WERI-Rb-1 (cell line): ENCODE measurements around the gene IGSF9B.

ENCODE experiments used
- DNase-seq: peaks from one replicate; pipeline ENCODE4 v3.0.0-alpha.2; 2020
- H3K27ac ChIP-seq: fragments of 250-450 bp; sonication (Bioruptor Pico); 2 replicates; pipeline ENCODE4 v1.5.1; 2020; ENCODE audit warnings: mild to moderate bottlenecking, moderate library complexity
- H3K27me3 ChIP-seq: fragments of 250-450 bp; sonication (Bioruptor Pico); 2 replicates; pipeline ENCODE4 v1.5.1; 2021; ENCODE audit warnings: mild to moderate bottlenecking, low read depth, moderate library complexity; ENCODE audit not compliant: insufficient read depth, severe bottlenecking
- H3K36me3 ChIP-seq: fragments of 250-450 bp; sonication (Bioruptor Pico); 2 replicates; pipeline ENCODE4 v1.5.1; 2020; ENCODE audit warnings: mild to moderate bottlenecking, moderate library complexity
- H3K4me3 ChIP-seq: 2 replicates; pipeline ENCODE4 v1.5.1; 2011; ENCODE audit warnings: low read depth, mild to moderate bottlenecking, control low read depth, low read length
- H3K9me3 ChIP-seq: fragments of 250-450 bp; sonication (Bioruptor Pico); 2 replicates; pipeline ENCODE4 v1.5.1; 2021; ENCODE audit warnings: mild to moderate bottlenecking, moderate library complexity; ENCODE audit not compliant: severe bottlenecking
- TF ChIP-seq, protein P1 (sequence below): IDR thresholded peaks from 2 replicates; pipeline ENCODE4 v1.5.1; 2011; ENCODE audit warnings: low read depth, mild to moderate bottlenecking, control low read depth, inconsistent platforms, low read length

Gene IGSF9B

DNA sequence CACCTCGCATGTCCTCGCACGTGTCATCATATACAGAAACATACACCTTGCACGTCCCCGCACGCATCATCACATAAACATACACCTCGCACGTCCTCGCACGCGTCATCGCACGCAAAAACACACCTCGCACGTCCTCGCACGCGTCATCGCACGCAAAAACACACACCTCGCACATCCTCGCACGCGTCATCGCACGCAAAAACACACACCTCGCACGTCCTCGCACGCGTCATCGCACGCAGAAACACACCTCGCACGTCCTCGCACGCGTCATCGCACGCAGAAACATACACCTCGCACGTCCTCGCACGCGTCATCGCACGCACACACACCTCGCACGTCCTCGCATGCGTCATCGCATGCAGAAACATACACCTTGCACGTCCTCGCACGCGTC lies 16.7 kb downstream of the IGSF9B start:
- H3K9me3 ChIP-seq, result no peaks in the 10 kb centered on the region
- H3K27me3 ChIP-seq, result no peaks in the 10 kb centered on the region
- DNase-seq, result no peak
- peaks cover 55% of the 10 kb centered on the region for H3K36me3 ChIP-seq
- no peak overlapping the region for H3K4me3 ChIP-seq
- TF ChIP-seq, protein P1, sequence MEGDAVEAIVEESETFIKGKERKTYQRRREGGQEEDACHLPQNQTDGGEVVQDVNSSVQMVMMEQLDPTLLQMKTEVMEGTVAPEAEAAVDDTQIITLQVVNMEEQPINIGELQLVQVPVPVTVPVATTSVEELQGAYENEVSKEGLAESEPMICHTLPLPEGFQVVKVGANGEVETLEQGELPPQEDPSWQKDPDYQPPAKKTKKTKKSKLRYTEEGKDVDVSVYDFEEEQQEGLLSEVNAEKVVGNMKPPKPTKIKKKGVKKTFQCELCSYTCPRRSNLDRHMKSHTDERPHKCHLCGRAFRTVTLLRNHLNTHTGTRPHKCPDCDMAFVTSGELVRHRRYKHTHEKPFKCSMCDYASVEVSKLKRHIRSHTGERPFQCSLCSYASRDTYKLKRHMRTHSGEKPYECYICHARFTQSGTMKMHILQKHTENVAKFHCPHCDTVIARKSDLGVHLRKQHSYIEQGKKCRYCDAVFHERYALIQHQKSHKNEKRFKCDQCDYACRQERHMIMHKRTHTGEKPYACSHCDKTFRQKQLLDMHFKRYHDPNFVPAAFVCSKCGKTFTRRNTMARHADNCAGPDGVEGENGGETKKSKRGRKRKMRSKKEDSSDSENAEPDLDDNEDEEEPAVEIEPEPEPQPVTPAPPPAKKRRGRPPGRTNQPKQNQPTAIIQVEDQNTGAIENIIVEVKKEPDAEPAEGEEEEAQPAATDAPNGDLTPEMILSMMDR, result no peak
- no peak overlapping the region for H3K27ac ChIP-seq

DNA sequence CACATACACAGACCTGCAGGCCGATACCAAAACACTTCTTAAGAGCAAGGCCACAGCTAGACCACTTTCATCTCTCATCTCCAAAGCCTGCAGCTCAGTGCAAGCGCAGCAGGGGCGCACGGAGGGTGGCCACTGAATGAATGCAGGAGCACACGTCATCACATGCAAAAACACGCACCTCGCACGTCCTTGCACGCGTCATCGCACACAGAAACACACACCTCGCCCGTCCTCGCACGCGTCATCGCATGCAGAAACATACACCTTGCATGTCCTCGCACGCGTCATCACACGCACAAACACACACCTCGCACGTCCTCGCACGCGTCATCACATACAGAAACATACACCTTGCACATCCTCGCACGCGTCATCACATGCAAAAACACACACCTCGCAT lies 17.2 kb downstream of the IGSF9B start:
- H3K4me3 ChIP-seq, result no peak overlapping the region
- H3K27me3 ChIP-seq, result no peaks in the 10 kb centered on the region
- H3K9me3 ChIP-seq, result no peaks in the 10 kb centered on the region
- H3K36me3 ChIP-seq, result peaks cover 57% of the 10 kb centered on the region
- H3K27ac ChIP-seq, result peak overlapping the region; percentile 60; the same call in 1 of the 2 replicates
- TF ChIP-seq, protein P1, result no peak
- DNase-seq, result no peak

DNA sequence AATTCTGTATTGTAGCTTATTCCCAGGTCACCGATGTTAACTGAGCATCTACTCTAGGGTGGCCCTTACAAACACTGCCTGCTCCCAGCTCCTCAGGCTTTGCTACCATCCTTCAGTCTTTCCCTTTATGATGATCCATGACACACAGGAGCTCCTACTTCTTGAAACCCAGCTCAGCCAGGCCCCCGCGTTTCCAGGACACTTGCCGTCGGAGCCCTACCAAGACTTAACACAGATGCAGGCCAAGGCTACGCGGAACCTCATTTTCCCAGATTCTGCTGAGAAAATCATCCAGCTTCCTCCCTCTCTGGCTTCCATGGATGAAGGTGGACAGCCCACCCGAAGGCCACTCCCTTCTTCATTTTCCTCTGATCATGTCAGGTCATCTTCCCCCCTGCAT lies 18.6 kb downstream of the IGSF9B start:
- TF ChIP-seq, protein P1, result no peak
- peak overlapping the region; percentile 45 for H3K27ac ChIP-seq
- no peaks in the 10 kb centered on the region for H3K9me3 ChIP-seq
- H3K27me3 ChIP-seq, result no peaks in the 10 kb centered on the region
- no peak overlapping the region for H3K4me3 ChIP-seq
- no peak for DNase-seq
- H3K36me3 ChIP-seq, result peaks cover 57% of the 10 kb centered on the region

DNA sequence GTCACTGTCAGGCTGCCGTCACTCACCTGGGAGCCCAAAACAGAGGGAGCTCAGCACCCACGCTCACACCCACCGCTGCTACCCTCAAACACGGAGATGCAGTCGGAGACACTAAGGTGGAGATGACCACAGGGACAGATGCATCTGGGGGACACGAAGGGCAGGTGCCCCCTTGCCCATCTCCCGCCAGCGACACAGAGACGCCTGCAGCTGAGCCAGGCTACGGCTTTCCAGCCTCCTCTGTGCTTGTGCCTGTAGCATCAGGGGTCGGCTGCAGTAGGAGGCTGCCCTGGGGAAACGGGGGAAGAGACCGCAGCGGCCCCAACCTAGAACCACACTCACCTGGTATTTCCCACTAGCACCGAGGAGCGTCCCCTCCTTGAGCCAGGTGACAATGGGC lies 19.3 kb downstream of the IGSF9B start:
- H3K27me3 ChIP-seq, result no peaks in the 10 kb centered on the region
- DNase-seq, result no peak
- peaks cover 59% of the 10 kb centered on the region for H3K36me3 ChIP-seq
- H3K9me3 ChIP-seq, result no peaks in the 10 kb centered on the region
- TF ChIP-seq, protein P1, result no peak
- H3K27ac ChIP-seq, result no peak overlapping the region
- H3K4me3 ChIP-seq, result no peak overlapping the region

DNA sequence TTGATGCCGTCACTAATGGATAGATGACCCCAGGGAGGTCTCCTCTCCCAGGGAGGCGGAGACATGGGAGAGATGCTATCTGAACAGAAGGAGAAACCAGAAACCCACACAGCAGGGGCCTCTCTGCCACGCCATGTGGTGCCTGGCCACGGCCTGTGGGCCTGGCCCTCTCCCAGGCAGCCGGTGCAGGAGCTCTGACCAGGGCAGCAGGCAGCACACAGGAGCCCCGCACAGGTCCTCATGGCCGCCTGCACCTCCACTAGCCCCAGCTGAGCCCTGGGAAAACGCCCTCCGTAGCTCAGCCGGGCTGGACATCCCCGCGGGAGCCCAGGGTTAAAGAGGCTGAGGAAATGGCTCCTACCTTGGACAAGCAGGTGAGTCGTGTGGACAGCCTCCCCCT lies 19.8 kb downstream of the IGSF9B start:
- Histone ChIP-seq H3K36me3 (peaks cover 59% of the 10 kb centered on the region), H3K9me3 (no peaks in the 10 kb centered on the region), H3K27me3 (no peaks in the 10 kb centered on the region), H3K27ac (no peak overlapping the region), H3K4me3 (no peak overlapping the region)
- TF ChIP-seq, protein P1, result no peak
- DNase-seq, result no peak

DNA sequence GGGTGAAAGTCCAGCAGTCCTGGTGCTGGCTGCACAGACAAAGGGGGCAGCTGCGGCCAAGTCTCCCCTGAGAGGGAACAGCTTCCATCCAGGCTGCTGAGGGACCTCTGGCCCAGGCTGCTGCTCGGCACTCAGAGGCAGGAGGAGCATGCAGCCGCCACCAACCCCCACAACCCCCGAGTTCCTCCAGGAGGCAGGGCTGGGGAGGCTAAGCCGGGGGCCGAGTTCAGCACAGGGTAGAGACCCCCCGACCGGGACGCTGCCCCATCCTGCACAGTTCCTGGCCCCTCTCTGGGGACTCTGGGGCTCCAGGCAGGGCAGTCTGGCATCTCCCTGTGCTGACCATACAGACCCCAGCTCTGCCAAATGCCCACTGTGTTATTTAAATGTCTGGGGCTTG lies 20.2 kb downstream of the IGSF9B start:
- Histone ChIP-seq H3K36me3 (peaks cover 63% of the 10 kb centered on the region), H3K4me3 (no peak overlapping the region), H3K27me3 (no peaks in the 10 kb centered on the region), H3K27ac (no peak overlapping the region), H3K9me3 (no peaks in the 10 kb centered on the region)
- TF ChIP-seq, protein P1, result no peak
- no peak for DNase-seq
